Measurements from ENCODE around the gene ALDOB.

Gene ALDOB

GRCh38 chr9:101429736-101430135, 5.8 kb downstream of the ALDOB start:
- no peak for TF ChIP-seq CTCF (IDR thresholded peaks at IDR 0.05; ENCODE audit: borderline replicate concordance, insufficient read depth, low read depth, low read length)
- no peak overlapping the region for H3K4me3 ChIP-seq (ENCODE audit: low read depth, low read length)

GRCh38 chr9:101428909-101429308, 6.7 kb downstream of the ALDOB start:
- no peak for TF ChIP-seq CTCF (IDR thresholded peaks at IDR 0.05; ENCODE audit: borderline replicate concordance, insufficient read depth, low read depth, low read length)

GRCh38 chr9:101427957-101428655, 7.5 kb downstream of the ALDOB start:
- no peak overlapping the region for H3K4me3 ChIP-seq (ENCODE audit: low read depth, low read length)
- TF ChIP-seq CTCF (IDR thresholded peaks at IDR 0.05; ENCODE audit: borderline replicate concordance, insufficient read depth, low read depth, low read length) = no peak

More at GRCh38 chr9:101428909-101429308, 6.7 kb downstream of the ALDOB start:
- H3K4me3 ChIP-seq (ENCODE audit: low read depth, low read length) = no peak overlapping the region

- no peak overlapping the region for H3K4me3 ChIP-seq (ENCODE audit: low read depth, low read length)
- no peak for TF ChIP-seq CTCF (IDR thresholded peaks at IDR 0.05; ENCODE audit: borderline replicate concordance, insufficient read depth, low read depth, low read length)
These were observed 8.2 kb downstream of the ALDOB start for GRCh38 chr9:101427358-101427757.

GRCh38 chr9:101421653-101422065, 13.9 kb downstream of the ALDOB start:
- no peak overlapping the region for H3K4me3 ChIP-seq (ENCODE audit: low read depth, low read length)
- TF ChIP-seq CTCF (IDR thresholded peaks at IDR 0.05; ENCODE audit: borderline replicate concordance, insufficient read depth, low read depth, low read length) = no peak

- H3K4me3 ChIP-seq (ENCODE audit: low read depth, low read length) = no peak overlapping the region
- TF ChIP-seq CTCF (IDR thresholded peaks at IDR 0.05; ENCODE audit: borderline replicate concordance, insufficient read depth, low read depth, low read length) = no peak
These were observed 15.7 kb downstream of the ALDOB start for GRCh38 chr9:101419863-101420262.
